Upper lobe of left lung (tissue), 6 donors: Measurements from ENCODE around the gene SERTAD1. TPM values are rescaled to one million over a fixed set of nuclear protein-coding genes. Genes with fewer than 3 reads are reported as not detected.

Experiments used
- ATAC-seq, 2 donors: fragments of 200-7000 bp; cut with Tn5 transposase; one replicate each; pipeline ENCODE4 v1.9.1; 2022; ENCODE audit warnings: mild to moderate bottlenecking in 2 of 2, moderate library complexity in 2 of 2; ENCODE audit not compliant: low FRiP score in 2 of 2
- DNase-seq, 2 donors: peaks; one replicate each; pipeline ENCODE4 v3.0.0-alpha.2; 2019 to 2020
- H3K27ac ChIP-seq, 4 donors: fragments of 200-600 bp; sonication (generic); one replicate each; pipeline ENCODE4 v1.5.1; 2016 to 2019
- H3K27me3 ChIP-seq, 4 donors: fragments of 200-600 bp; sonication (generic); one replicate each; pipeline ENCODE4 v1.5.1; 2017 to 2019
- H3K36me3 ChIP-seq, 4 donors: fragments of 200-600 bp; sonication (generic); one replicate each; pipeline ENCODE4 v1.5.1; 2016 to 2019
- H3K4me1 ChIP-seq, 4 donors: fragments of 200-600 bp; sonication (generic); one replicate each; pipeline ENCODE4 v1.5.1; 2018 to 2019
- H3K4me3 ChIP-seq, 4 donors: fragments of 200-600 bp; sonication (generic); one replicate each; pipeline ENCODE4 v1.5.1; 2017 to 2019; ENCODE audit warnings: mild to moderate bottlenecking in 2 of 4, moderate library complexity in 1 of 4
- H3K9me3 ChIP-seq, 4 donors: fragments of 200-600 bp; sonication (generic); one replicate each; pipeline ENCODE4 v1.5.1; 2018 to 2019
- CTCF ChIP-seq, 6 experiments: fragments of 450-650 bp in 4 of 6; fragments of 200-600 bp in 2 of 6; sonication (generic) in 2 of 6; IDR thresholded peaks; one replicate each; pipeline ENCODE4 v1.5.1; 2016 to 2019; ENCODE audit warnings: antibody characterized with exemption in 6 of 6
- EP300 ChIP-seq, 4 donors: sonication (generic); formaldehyde crosslinking; IDR thresholded peaks; one replicate each; pipeline ENCODE4 v1.5.1; 2017; ENCODE audit warnings: antibody characterized with exemption in 4 of 4, control low read depth in 2 of 4
- POLR2A ChIP-seq, 4 donors: fragments of 450-650 bp; IDR thresholded peaks; one replicate each; pipeline ENCODE4 v1.5.1; 2016 to 2017; ENCODE audit warnings: antibody characterized with exemption in 4 of 4, mild to moderate bottlenecking in 2 of 4
- POLR2AphosphoS5 ChIP-seq, 2 donors: sonication (generic); formaldehyde crosslinking; IDR thresholded peaks; one replicate each; pipeline ENCODE4 v1.5.1; 2017; ENCODE audit warnings: antibody characterized with exemption in 2 of 2
- WGBS, 2 donors: methylation state at CpG; one replicate each; pipeline ENCODE4 v1.1.5; 2017 to 2018; 5-methylcytosine and 5-hydroxymethylcytosine counted together
- small RNA-seq, 4 donors: library from RNA; depleted of rRNA; stranded (forward); fragments of <200 nt; gene quantifications; one replicate each; pipeline ENCODE3, GENCODE V24; 2016
- total RNA-seq, 6 donors: library from RNA; depleted of rRNA in 4 of 6; stranded (reverse); fragments of >200 nt in 4 of 6; gene quantifications; one replicate each; pipeline versions ENCODE4 v1.1.0 to v1.2.1, GENCODE V29; 2016 to 2021
- donor health status: DM: no; HTN: no; CAD: no; lungs with moderate emphysema.
- donor health status: DM: no; HTN: yes; CAD: no; lungs with severe emphysema.

SERTAD1 gene
- total RNA-seq, 6 donors from 2014 or later: 2.1 to 37.5 (median 18.4) TPM

GRCh38 chr19:40377876-40378385, 47.9 kb downstream of the SERTAD1 start:
- H3K4me3 ChIP-seq: no peak overlapping the region
- TF ChIP-seq EP300 (IDR thresholded peaks at IDR 0.05) (no peak), POLR2AphosphoS5 (IDR thresholded peaks at IDR 0.05) (no peak), POLR2A (IDR thresholded peaks at IDR 0.05) (no peak), CTCF (IDR thresholded peaks at IDR 0.05) (no peak)
- H3K4me1 ChIP-seq: no peaks in the 10 kb centered on the region
- H3K9me3 ChIP-seq: no peaks in the 10 kb centered on the region
- ATAC-seq (no peak), DNase-seq (peak in 1 of 2 donors; percentile 76)
- WGBS, 2 donors: 86 to 90% methylated on average over 11 to 25 of the region's 25 CpGs
- H3K27me3 ChIP-seq: no peaks in the 10 kb centered on the region
- peaks cover 17 to 71% (median 50%) of the 10 kb centered on the region in 4 donors for H3K36me3 ChIP-seq
- no peak overlapping the region for H3K27ac ChIP-seq

- no peak overlapping the region for H3K27ac ChIP-seq
- no peaks in the 10 kb centered on the region for H3K4me1 ChIP-seq
- DNase-seq: no peak
- 87 to 90% methylated on average over 15 to 17 of the region's 17 CpGs for WGBS, 2 donors
- no peaks in the 10 kb centered on the region for H3K27me3 ChIP-seq
- TF ChIP-seq CTCF (IDR thresholded peaks at IDR 0.05): no peak
- peaks cover 21 to 86% (median 62%) of the 10 kb centered on the region in 4 donors for H3K36me3 ChIP-seq
- no peak overlapping the region for H3K4me3 ChIP-seq
- no peak for ATAC-seq
- H3K9me3 ChIP-seq: no peaks in the 10 kb centered on the region
Observed at GRCh38 chr19:40376286-40376862, 49.4 kb downstream of the SERTAD1 start.

GRCh38 chr19:40374084-40374483, 51.7 kb downstream of the SERTAD1 start:
- 94 to 95% methylated on average over 6 to 7 of the region's 7 CpGs for WGBS, 2 donors

GRCh38 chr19:40371802-40372122, 54.0 kb downstream of the SERTAD1 start:
- DNase-seq (no peak), ATAC-seq (no peak)
- no peaks in the 10 kb centered on the region for H3K9me3 ChIP-seq
- H3K4me1 ChIP-seq: peaks cover 3 to 18% (median 4%) of the 10 kb centered on the region in 4 donors
- no peaks in the 10 kb centered on the region for H3K27me3 ChIP-seq
- no peak for TF ChIP-seq EP300 (IDR thresholded peaks at IDR 0.05)
- TF ChIP-seq POLR2AphosphoS5 (IDR thresholded peaks at IDR 0.05): no peak
- TF ChIP-seq POLR2A (IDR thresholded peaks at IDR 0.05): no peak
- no peak for TF ChIP-seq CTCF (IDR thresholded peaks at IDR 0.05)
- no peak overlapping the region for H3K27ac ChIP-seq
- WGBS, 2 donors: 81 to 97% methylated on average over 3 to 4 of the region's 5 CpGs
- no peak overlapping the region for H3K4me3 ChIP-seq
- peaks cover 24 to 97% (median 70%) of the 10 kb centered on the region in 4 donors for H3K36me3 ChIP-seq

More at GRCh38 chr19:40374084-40374483, 51.7 kb downstream of the SERTAD1 start:
- no peak for DNase-seq
- peaks cover 0 to 8% (median 1%) of the 10 kb centered on the region in 4 donors for H3K4me1 ChIP-seq
- no peaks in the 10 kb centered on the region for H3K9me3 ChIP-seq
- TF ChIP-seq POLR2AphosphoS5 (IDR thresholded peaks at IDR 0.05) (no peak), POLR2A (IDR thresholded peaks at IDR 0.05) (no peak), CTCF (IDR thresholded peaks at IDR 0.05) (no peak), EP300 (IDR thresholded peaks at IDR 0.05) (no peak)
- H3K27me3 ChIP-seq: no peaks in the 10 kb centered on the region
- H3K4me3 ChIP-seq: no peak overlapping the region
- peaks cover 24 to 93% (median 75%) of the 10 kb centered on the region in 4 donors for H3K36me3 ChIP-seq
- H3K27ac ChIP-seq: no peak overlapping the region
- no peak for ATAC-seq

Small RNA genes within 50 kb of the gene (small RNA-seq; reads per million reads assigned to genes)
- gene RF00017: 0 reads per million in 4 donors

Other genes with a start within 250 kb of the SERTAD1 start
- 10 to 100 TPM in 5 of 6 donors, 1 to 10 TPM in 1; 9.0 to 56.6 (median 18.4) TPM for gene MAP3K10, start 234.6 kb downstream of the SERTAD1 start, total RNA-seq
- gene TTC9B, start 207.6 kb downstream of the SERTAD1 start, total RNA-seq: not detected
- under 1 TPM in 3 of 6 donors, not detected in 3; 0.31 to 1.00 (median 0.79) TPM for gene CCNP, start 199.3 kb downstream of the SERTAD1 start, total RNA-seq
- gene AKT2, start 140.6 kb downstream of the SERTAD1 start, total RNA-seq: 100 to 1,000 TPM in 4 of 6 donors, 10 to 100 TPM in 2; 59.7 to 164 (median 105) TPM
- 10 to 100 TPM; 12.6 to 59.7 (median 16.4) TPM for gene C19orf47, start 77.6 kb downstream of the SERTAD1 start, total RNA-seq
- gene PLD3, start 77.3 kb downstream of the SERTAD1 start, total RNA-seq: 100 to 1,000 TPM; 257 to 710 (median 470) TPM
- gene HIPK4, start 35.8 kb downstream of the SERTAD1 start, total RNA-seq: 1 to 10 TPM in 1 of 6 donors, under 1 TPM in 4, not detected in 1; 0.17 to 1.0 (median 0.46) TPM
- gene PRX, start 12.6 kb downstream of the SERTAD1 start, total RNA-seq: 100 to 1,000 TPM in 1 of 6 donors, 10 to 100 TPM in 5; 30.1 to 146 (median 51.5) TPM
- 10 to 100 TPM in 5 of 6 donors, 1 to 10 TPM in 1; 8.9 to 44.5 (median 21.9) TPM for gene SERTAD3, start 18.3 kb upstream of the SERTAD1 start, total RNA-seq
- 100 to 1,000 TPM in 5 of 6 donors, 10 to 100 TPM in 1; 77.5 to 379 (median 223) TPM for gene BLVRB, start 39.8 kb upstream of the SERTAD1 start, total RNA-seq
- 1 to 10 TPM in 1 of 6 donors, under 1 TPM in 5; 0.33 to 8.4 (median 0.67) TPM for gene SPTBN4, start 41.0 kb upstream of the SERTAD1 start, total RNA-seq
- gene SHKBP1, start 150.9 kb upstream of the SERTAD1 start, total RNA-seq: 100 to 1,000 TPM in 2 of 6 donors, 10 to 100 TPM in 4; 60.6 to 232 (median 90.2) TPM
- 100 to 1,000 TPM; 125 to 541 (median 401) TPM for gene LTBP4, start 175.4 kb upstream of the SERTAD1 start, total RNA-seq